Neural progenitor cell (in vitro differentiated cells): Measurements from ENCODE around the gene NPEPL1.

Experiments
- CTCF ChIP-seq: fragments of 200-600 bp; sonication (generic); IDR thresholded peaks from 2 replicates; pipeline ENCODE4 v1.5.1; 2017; ENCODE audit warnings: antibody characterized with exemption, mild to moderate bottlenecking
- EZH2 ChIP-seq: fragments of 200-600 bp; sonication (generic); IDR thresholded peaks from 2 replicates; pipeline ENCODE4 v1.6.1; 2017; ENCODE audit warnings: antibody characterized with exemption, mild to moderate bottlenecking, moderate library complexity
- EZH2phosphoT487 ChIP-seq: fragments of 200-600 bp; sonication (generic); IDR thresholded peaks from 2 replicates; pipeline ENCODE4 v1.6.1; 2017; ENCODE audit warnings: antibody characterized with exemption

GRCh38 chr20:58675146-58675584, 17.4 kb upstream of the NPEPL1 start:
- TF ChIP-seq CTCF (no peak), EZH2phosphoT487 (no peak), EZH2 (no peak)
